ENCODE data around the gene CMSS1. TPM values are rescaled to one million over a fixed set of nuclear protein-coding genes. Genes with fewer than 3 reads are reported as not detected.

Gene CMSS1
- polyA plus RNA-seq, 1 donor from 2014 or later: 31.8 TPM

DNA sequence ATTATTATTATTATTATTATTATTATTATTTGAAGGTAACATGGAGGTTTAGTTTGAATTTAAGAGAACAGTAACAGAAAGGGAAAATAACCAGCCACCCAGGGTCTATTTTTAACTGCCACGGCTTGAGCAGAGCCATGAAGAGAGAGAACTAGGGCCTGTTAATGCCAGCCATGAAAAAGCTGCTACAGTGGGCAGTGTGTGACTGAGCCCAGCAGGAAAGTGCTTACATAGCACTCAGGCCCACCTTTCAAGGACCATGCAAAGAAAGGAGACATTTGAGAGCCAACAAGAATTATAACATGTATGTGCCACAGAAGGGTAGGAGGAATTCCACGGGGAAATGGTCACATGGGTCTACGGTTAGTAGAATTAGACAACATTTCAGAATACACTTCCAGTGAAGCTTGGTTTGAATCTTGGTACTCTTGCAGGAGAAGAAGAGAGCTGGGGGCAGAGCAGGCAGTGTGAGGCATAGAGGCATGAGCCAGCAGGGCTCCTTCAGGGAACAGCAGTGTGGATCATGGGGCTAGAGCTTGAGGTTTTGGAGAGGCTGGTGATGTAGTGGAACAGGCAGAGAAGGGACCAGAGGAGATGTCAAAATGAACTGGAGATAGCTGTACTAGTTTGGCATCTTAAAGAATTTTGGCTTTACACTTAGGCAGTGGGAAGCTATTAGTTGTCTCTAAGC, 140.7 kb downstream of the CMSS1 start:
- H3K4me2 ChIP-seq (ENCODE audit: low read length): no peak overlapping the region
- H3K9me2 ChIP-seq (ENCODE audit: insufficient read depth, low read length): no peaks in the 10 kb centered on the region
- H3K27me3 ChIP-seq (ENCODE audit: insufficient read depth, low read depth, low read length): no peaks in the 10 kb centered on the region
- no peak overlapping the region for H3K9ac ChIP-seq (ENCODE audit: low read length)
- no peaks in the 10 kb centered on the region for H3K79me2 ChIP-seq (replicated peaks; ENCODE audit: insufficient read depth, low read length)
- H2AFZ ChIP-seq (ENCODE audit: low read depth, low read length): no peak overlapping the region
- H4K20me1 ChIP-seq (ENCODE audit: insufficient read depth): no peaks in the 10 kb centered on the region
- no peaks in the 10 kb centered on the region for H3K36me3 ChIP-seq (ENCODE audit: insufficient read depth, low read length)
- no peaks in the 10 kb centered on the region for H3F3A ChIP-seq (ENCODE audit: insufficient read depth, low read length, poor library complexity, severe bottlenecking)
- H3K4me3 ChIP-seq (ENCODE audit: low read length): no peak overlapping the region
- no peaks in the 10 kb centered on the region for H3K9me3 ChIP-seq (ENCODE audit: low read length)
- TF ChIP-seq, protein P1, sequence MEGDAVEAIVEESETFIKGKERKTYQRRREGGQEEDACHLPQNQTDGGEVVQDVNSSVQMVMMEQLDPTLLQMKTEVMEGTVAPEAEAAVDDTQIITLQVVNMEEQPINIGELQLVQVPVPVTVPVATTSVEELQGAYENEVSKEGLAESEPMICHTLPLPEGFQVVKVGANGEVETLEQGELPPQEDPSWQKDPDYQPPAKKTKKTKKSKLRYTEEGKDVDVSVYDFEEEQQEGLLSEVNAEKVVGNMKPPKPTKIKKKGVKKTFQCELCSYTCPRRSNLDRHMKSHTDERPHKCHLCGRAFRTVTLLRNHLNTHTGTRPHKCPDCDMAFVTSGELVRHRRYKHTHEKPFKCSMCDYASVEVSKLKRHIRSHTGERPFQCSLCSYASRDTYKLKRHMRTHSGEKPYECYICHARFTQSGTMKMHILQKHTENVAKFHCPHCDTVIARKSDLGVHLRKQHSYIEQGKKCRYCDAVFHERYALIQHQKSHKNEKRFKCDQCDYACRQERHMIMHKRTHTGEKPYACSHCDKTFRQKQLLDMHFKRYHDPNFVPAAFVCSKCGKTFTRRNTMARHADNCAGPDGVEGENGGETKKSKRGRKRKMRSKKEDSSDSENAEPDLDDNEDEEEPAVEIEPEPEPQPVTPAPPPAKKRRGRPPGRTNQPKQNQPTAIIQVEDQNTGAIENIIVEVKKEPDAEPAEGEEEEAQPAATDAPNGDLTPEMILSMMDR (IDR thresholded peaks at IDR 0.05; ENCODE audit: poor library complexity, severe bottlenecking): no peak
- TF ChIP-seq, protein P2, sequence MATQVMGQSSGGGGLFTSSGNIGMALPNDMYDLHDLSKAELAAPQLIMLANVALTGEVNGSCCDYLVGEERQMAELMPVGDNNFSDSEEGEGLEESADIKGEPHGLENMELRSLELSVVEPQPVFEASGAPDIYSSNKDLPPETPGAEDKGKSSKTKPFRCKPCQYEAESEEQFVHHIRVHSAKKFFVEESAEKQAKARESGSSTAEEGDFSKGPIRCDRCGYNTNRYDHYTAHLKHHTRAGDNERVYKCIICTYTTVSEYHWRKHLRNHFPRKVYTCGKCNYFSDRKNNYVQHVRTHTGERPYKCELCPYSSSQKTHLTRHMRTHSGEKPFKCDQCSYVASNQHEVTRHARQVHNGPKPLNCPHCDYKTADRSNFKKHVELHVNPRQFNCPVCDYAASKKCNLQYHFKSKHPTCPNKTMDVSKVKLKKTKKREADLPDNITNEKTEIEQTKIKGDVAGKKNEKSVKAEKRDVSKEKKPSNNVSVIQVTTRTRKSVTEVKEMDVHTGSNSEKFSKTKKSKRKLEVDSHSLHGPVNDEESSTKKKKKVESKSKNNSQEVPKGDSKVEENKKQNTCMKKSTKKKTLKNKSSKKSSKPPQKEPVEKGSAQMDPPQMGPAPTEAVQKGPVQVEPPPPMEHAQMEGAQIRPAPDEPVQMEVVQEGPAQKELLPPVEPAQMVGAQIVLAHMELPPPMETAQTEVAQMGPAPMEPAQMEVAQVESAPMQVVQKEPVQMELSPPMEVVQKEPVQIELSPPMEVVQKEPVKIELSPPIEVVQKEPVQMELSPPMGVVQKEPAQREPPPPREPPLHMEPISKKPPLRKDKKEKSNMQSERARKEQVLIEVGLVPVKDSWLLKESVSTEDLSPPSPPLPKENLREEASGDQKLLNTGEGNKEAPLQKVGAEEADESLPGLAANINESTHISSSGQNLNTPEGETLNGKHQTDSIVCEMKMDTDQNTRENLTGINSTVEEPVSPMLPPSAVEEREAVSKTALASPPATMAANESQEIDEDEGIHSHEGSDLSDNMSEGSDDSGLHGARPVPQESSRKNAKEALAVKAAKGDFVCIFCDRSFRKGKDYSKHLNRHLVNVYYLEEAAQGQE (IDR thresholded peaks at IDR 0.05; ENCODE audit: borderline replicate concordance): no peak
- no peak overlapping the region for H3K27ac ChIP-seq (ENCODE audit: low read length)

DNA sequence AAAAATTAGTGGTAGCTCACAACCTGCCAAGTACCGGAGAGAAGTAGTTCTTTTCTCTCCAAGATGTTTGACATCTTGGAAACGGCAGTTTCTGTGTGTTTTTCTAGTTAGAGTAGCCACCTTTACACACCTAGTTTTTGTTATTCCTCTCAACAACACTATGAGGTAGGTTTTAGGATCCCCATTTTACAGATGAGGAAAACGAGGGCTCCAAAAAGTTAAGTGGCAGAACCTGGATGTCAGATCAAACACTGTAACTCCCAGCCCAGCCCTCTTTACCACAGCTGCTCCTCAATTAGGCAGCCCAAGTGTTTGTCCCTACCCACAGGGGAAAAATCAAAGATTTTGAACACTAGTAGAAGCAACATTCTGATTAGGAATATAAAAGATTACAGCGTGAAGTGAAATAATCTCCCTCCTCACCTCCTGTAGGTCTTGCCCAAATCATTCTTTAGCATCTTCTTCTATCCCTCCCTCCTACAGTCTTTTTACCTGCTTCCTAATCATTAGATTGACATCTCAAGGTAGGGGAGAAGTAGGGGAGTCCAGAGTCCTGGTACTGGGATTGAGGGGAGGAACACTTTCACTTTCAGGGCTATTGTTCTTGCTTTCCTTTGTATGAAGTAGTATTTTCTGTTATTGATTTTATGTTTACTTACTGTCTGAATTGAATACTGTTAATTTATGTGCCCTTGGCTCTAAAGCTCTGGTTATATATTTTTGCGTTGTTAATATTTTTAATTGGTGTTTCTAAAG, 142.6 kb downstream of the CMSS1 start:
- Histone ChIP-seq H3K9me3 (ENCODE audit: low read length) (no peaks in the 10 kb centered on the region), H3K9ac (ENCODE audit: low read length) (no peak overlapping the region), H3K27me3 (ENCODE audit: insufficient read depth, low read depth, low read length) (no peaks in the 10 kb centered on the region)

More for the DNA sequence above, 142.6 kb downstream of the CMSS1 start:
- H3K79me2 ChIP-seq (replicated peaks; ENCODE audit: insufficient read depth, low read length): no peaks in the 10 kb centered on the region
- TF ChIP-seq TAF1 (IDR thresholded peaks at IDR 0.05; ENCODE audit: low read depth): no peak
- TF ChIP-seq MXI1 (conservative IDR thresholded peaks at IDR 0.05; ENCODE audit: poor library complexity, severe bottlenecking): no peak
- TF ChIP-seq POLR2AphosphoS5 (IDR thresholded peaks at IDR 0.05): no peak
- no peak for TF ChIP-seq EP300 (conservative IDR thresholded peaks at IDR 0.05; ENCODE audit: poor library complexity, severe bottlenecking)
- no peak for TF ChIP-seq RAD21 (conservative IDR thresholded peaks at IDR 0.05)
- TF ChIP-seq EZH2 (IDR thresholded peaks at IDR 0.05; ENCODE audit: borderline replicate concordance, insufficient read depth, low read length, poor library complexity, severe bottlenecking): no peak
- TF ChIP-seq, protein P1 (IDR thresholded peaks at IDR 0.05; ENCODE audit: poor library complexity, severe bottlenecking): no peak
- TF ChIP-seq, protein P2 (IDR thresholded peaks at IDR 0.05; ENCODE audit: borderline replicate concordance): no peak
- no peak for TF ChIP-seq SMC3 (conservative IDR thresholded peaks at IDR 0.05; ENCODE audit: poor library complexity)
- no peak overlapping the region for H3K4me2 ChIP-seq (ENCODE audit: low read length)
- no peaks in the 10 kb centered on the region for H4K20me1 ChIP-seq (ENCODE audit: insufficient read depth)
- no peaks in the 10 kb centered on the region for H3K9me2 ChIP-seq (ENCODE audit: insufficient read depth, low read length)
- H3F3A ChIP-seq (ENCODE audit: insufficient read depth, low read length, poor library complexity, severe bottlenecking): no peaks in the 10 kb centered on the region
- no peak overlapping the region for H3K27ac ChIP-seq (ENCODE audit: low read length)
- H2AFZ ChIP-seq (ENCODE audit: low read depth, low read length): no peak overlapping the region
- no peaks in the 10 kb centered on the region for H3K36me3 ChIP-seq (ENCODE audit: insufficient read depth, low read length)
- no peak overlapping the region for H3K4me3 ChIP-seq (ENCODE audit: low read length)
